Testis (tissue), 2 donors: ENCODE measurements around the gene RAB13.

Experiments used
- POLR2A ChIP-seq: fragments of 450-650 bp; IDR thresholded peaks from one replicate; pipeline ENCODE4 v1.6.1; 2017; ENCODE audit warnings: antibody characterized with exemption, mild to moderate bottlenecking, moderate library complexity
- TF ChIP-seq, protein P1 (sequence below), 3 experiments: fragments of 450-650 bp in 2 of 3; fragments of 200-600 bp in 1 of 3; sonication (generic) in 1 of 3; IDR thresholded peaks; one replicate each; pipeline ENCODE4 v1.5.1; 2016 to 2019; ENCODE audit warnings: antibody characterized with exemption in 3 of 3, mild to moderate bottlenecking in 2 of 3, moderate library complexity in 1 of 3

DNA sequence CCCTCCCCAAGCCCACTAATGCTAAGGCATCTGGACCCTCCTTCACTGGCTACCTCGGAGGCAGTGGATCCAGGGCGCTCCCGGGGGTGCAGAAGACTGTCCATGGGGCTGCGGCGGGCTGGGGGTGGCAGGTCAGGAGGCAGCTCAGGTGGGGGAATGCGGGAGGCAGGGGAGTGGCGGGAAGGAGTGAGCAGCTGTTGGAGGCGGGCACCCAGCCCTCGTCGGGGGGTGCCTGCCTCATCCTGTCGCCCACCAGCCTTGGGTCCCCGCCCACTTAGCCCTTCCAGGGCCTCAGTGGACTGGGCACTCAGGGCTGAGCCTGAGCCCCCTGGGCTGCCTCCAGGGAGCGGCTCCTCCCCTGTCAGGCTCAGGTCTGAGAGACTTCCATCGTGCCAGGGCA, 52.7 kb downstream of the RAB13 start:
- TF ChIP-seq POLR2A: no peak
- TF ChIP-seq, protein P1, sequence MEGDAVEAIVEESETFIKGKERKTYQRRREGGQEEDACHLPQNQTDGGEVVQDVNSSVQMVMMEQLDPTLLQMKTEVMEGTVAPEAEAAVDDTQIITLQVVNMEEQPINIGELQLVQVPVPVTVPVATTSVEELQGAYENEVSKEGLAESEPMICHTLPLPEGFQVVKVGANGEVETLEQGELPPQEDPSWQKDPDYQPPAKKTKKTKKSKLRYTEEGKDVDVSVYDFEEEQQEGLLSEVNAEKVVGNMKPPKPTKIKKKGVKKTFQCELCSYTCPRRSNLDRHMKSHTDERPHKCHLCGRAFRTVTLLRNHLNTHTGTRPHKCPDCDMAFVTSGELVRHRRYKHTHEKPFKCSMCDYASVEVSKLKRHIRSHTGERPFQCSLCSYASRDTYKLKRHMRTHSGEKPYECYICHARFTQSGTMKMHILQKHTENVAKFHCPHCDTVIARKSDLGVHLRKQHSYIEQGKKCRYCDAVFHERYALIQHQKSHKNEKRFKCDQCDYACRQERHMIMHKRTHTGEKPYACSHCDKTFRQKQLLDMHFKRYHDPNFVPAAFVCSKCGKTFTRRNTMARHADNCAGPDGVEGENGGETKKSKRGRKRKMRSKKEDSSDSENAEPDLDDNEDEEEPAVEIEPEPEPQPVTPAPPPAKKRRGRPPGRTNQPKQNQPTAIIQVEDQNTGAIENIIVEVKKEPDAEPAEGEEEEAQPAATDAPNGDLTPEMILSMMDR (IDR thresholded peaks at IDR 0.05): no peak
